GM12878 (cell line): ENCODE results near the gene CADM3. TPM values are rescaled to one million over a fixed set of nuclear protein-coding genes. Genes with fewer than 3 reads are reported as not detected.

ENCODE experiments used
- ATAC-seq: fragments of 200-7000 bp; cut with Tn5 transposase; 3 replicates; pipeline ENCODE4 v1.9.1; 2020; ENCODE audit warnings: mild to moderate bottlenecking, moderate library complexity
- BruUV-seq: library from RNA; stranded (reverse); fragments of 400-500 nt; replicated peaks from 2 replicates; lab custom pipeline; 2021; lab: Mats Ljungman, UMichigan
- CTCF ChIA-PET: fragments of 300-600 bp; sonication (Branson Sonifier 250); formaldehyde crosslinking; extraction: SDS; loops from one replicate; lab custom pipeline; 2021; ENCODE audit warnings: inconsistent platforms; lab: Yijun Ruan, JAX
- POLR2A ChIA-PET: fragments of 350-600 bp; formaldehyde crosslinking; extraction: SDS; loops from one replicate; lab custom pipeline; 2021; ENCODE audit warnings: inconsistent platforms; lab: Charles Lee
- RAD21 ChIA-PET: fragments of 300-600 bp; sonication (Branson Sonifier 250); formaldehyde crosslinking; loops from one replicate; lab custom pipeline; 2023; ENCODE audit warnings: antibody characterized with exemption; ENCODE audit not compliant: unreplicated experiment; lab: Charles Lee
- SMC1A ChIA-PET: fragments of 300-600 bp; sonication (Branson Sonifier 250); formaldehyde crosslinking; loops from one replicate; lab custom pipeline; 2023; ENCODE audit not compliant: unreplicated experiment, uncharacterized antibody; lab: Charles Lee
- DNase-seq: peaks from one replicate; pipeline ENCODE4 v3.0.0-alpha.2; 2011; ENCODE audit warnings: low read depth, low spot score
- FAIRE-seq: peaks from 3 replicates; lab custom pipeline; 2011; peaks lifted over from hg19 to GRCh38; lab: Jason Lieb, UNC
- H2AFZ ChIP-seq: 2 replicates; pipeline ENCODE4 v1.6.0; 2011; ENCODE audit warnings: low read depth, low read length, control low read depth; ENCODE audit not compliant: control insufficient read depth
- H3K27ac ChIP-seq: 2 replicates; pipeline ENCODE4 v1.5.1; 2011; ENCODE audit warnings: control low read depth; ENCODE audit not compliant: control insufficient read depth, insufficient read depth
- H3K27me3 ChIP-seq, 2 experiments: replicated peaks in 1 of 2; 2 replicates each; pipeline versions ENCODE4 v1.6.0 to v1.6.1; 2011; ENCODE audit warnings: low read length in 1 of 2; ENCODE audit not compliant: control insufficient read depth in 2 of 2, insufficient read depth in 2 of 2
- H3K36me3 ChIP-seq, 2 experiments: 2 replicates each; pipeline ENCODE4 v1.5.1; 2011; ENCODE audit warnings: low read length in 1 of 2; ENCODE audit not compliant: control insufficient read depth in 2 of 2, insufficient read depth in 2 of 2
- H3K4me1 ChIP-seq: 2 replicates; pipeline ENCODE4 v1.6.1; 2011; ENCODE audit warnings: mild to moderate bottlenecking, low read length, moderate library complexity, mixed read lengths; ENCODE audit not compliant: control insufficient read depth, insufficient read depth
- H3K4me2 ChIP-seq: 2 replicates; pipeline ENCODE4 v1.6.0; 2011; ENCODE audit warnings: control low read depth; ENCODE audit not compliant: control insufficient read depth, insufficient read depth
- H3K4me3 ChIP-seq: fragments of 200-600 bp; sonication (generic); 2 replicates; pipeline ENCODE4 v1.5.1; 2016
- H3K79me2 ChIP-seq: 2 replicates; pipeline ENCODE4 v1.6.0; 2011; ENCODE audit warnings: low read length; ENCODE audit not compliant: control insufficient read depth, insufficient read depth
- H3K9ac ChIP-seq: 2 replicates; pipeline ENCODE4 v1.8.0; 2011; ENCODE audit warnings: low read length, control low read depth, mixed read lengths; ENCODE audit not compliant: control insufficient read depth, insufficient read depth
- H3K9me3 ChIP-seq: replicated peaks from 3 replicates; pipeline ENCODE4 v1.5.1; 2011; ENCODE audit warnings: mild to moderate bottlenecking, low read length; ENCODE audit not compliant: control insufficient read depth, insufficient read depth
- H4K20me1 ChIP-seq: 2 replicates; pipeline ENCODE4 v1.6.0; 2011; ENCODE audit not compliant: control insufficient read depth, insufficient read depth
- CBX5 ChIP-seq: sonication (generic); IDR thresholded peaks from 2 replicates; pipeline ENCODE4 v1.6.1; 2016; ENCODE audit warnings: low read depth, moderate library complexity, mild to moderate bottlenecking, inconsistent platforms
- CEBPZ ChIP-seq: fragments of 150-350 bp; IDR thresholded peaks from 2 replicates; pipeline ENCODE4 v1.6.1; 2016; ENCODE audit warnings: low read depth, low read length
- DPF2 ChIP-seq: fragments of 450-650 bp; IDR thresholded peaks from 2 replicates; pipeline ENCODE4 v1.6.1; 2017; ENCODE audit warnings: mild to moderate bottlenecking
- E2F8 ChIP-seq: fragments of 450-650 bp; IDR thresholded peaks from 2 replicates; pipeline ENCODE4 v1.6.1; 2018; ENCODE audit warnings: mild to moderate bottlenecking, low read depth, moderate library complexity; ENCODE audit not compliant: partially characterized antibody
- EP300 ChIP-seq, 2 experiments: fragments of 150-350 bp in 1 of 2; IDR thresholded peaks; 2 replicates each; pipeline ENCODE4 v1.6.1; 2011 to 2012; ENCODE audit warnings: low read depth in 2 of 2, low read length in 2 of 2, borderline replicate concordance in 1 of 2, improper control_type of control experiment in 1 of 2, inconsistent platforms in 1 of 2; ENCODE audit not compliant: control insufficient read depth in 1 of 2
- ESRRA ChIP-seq: IDR thresholded peaks from 2 replicates; pipeline ENCODE4 v1.6.1; 2012; ENCODE audit warnings: mild to moderate bottlenecking, low read length, improper control_type of control experiment
- ETV6 ChIP-seq, 2 experiments: fragments of 450-650 bp in 1 of 2; IDR thresholded peaks in 1 of 2; conservative IDR thresholded peaks in 1 of 2; 2 replicates each; pipeline ENCODE4 v1.6.1; 2014; ENCODE audit warnings: antibody characterized with exemption in 1 of 2, borderline replicate concordance in 1 of 2, low read depth in 1 of 2, mild to moderate bottlenecking in 1 of 2, moderate library complexity in 1 of 2
- KDM1A ChIP-seq: fragments of 200-600 bp; sonication (generic); IDR thresholded peaks from 2 replicates; pipeline ENCODE4 v1.6.1; 2016; ENCODE audit warnings: borderline replicate concordance
- MEF2A ChIP-seq: IDR thresholded peaks from 2 replicates; pipeline ENCODE4 v1.6.1; 2011; ENCODE audit warnings: low read depth, mild to moderate bottlenecking, low read length, moderate library complexity; ENCODE audit not compliant: insufficient read depth
- RBBP5 ChIP-seq: fragments of 200-600 bp; sonication (generic); conservative IDR thresholded peaks from 2 replicates; pipeline ENCODE4 v1.6.1; 2016
- SREBF2 ChIP-seq: IDR thresholded peaks from 2 replicates; pipeline ENCODE4 v1.6.1; 2012; ENCODE audit warnings: mild to moderate bottlenecking, low read length
- STAT3 ChIP-seq: IDR thresholded peaks from 2 replicates; pipeline ENCODE4 v1.6.1; 2011; ENCODE audit warnings: low read depth, low read length, improper control_type of control experiment
- USF1 ChIP-seq: IDR thresholded peaks from 2 replicates; pipeline ENCODE4 v1.6.1; 2011; ENCODE audit warnings: borderline replicate concordance, low read depth, mild to moderate bottlenecking, moderate library complexity, mixed read lengths, low read length; ENCODE audit not compliant: insufficient read depth; ENCODE audit errors: extremely low read length
- USF2 ChIP-seq: IDR thresholded peaks from 2 replicates; pipeline ENCODE4 v1.6.1; 2011; ENCODE audit warnings: low read depth, low read length, improper control_type of control experiment, borderline replicate concordance
- ZNF24 ChIP-seq: fragments of 450-650 bp; IDR thresholded peaks from 2 replicates; pipeline ENCODE4 v1.6.1; 2017; ENCODE audit warnings: antibody characterized with exemption, mild to moderate bottlenecking
- WGBS: methylation state at CpG from one replicate; pipeline ENCODE4 v1.1.6; 2016; ENCODE audit warnings: low lambda C conversion rate; ENCODE audit not compliant: insufficient replicate concordance, insufficient coverage; ENCODE audit errors: missing lambda C conversion rate; 5-methylcytosine and 5-hydroxymethylcytosine counted together
- in situ Hi-C: fragments of 300-500 bp; cut with MboI; formaldehyde crosslinking; loops from 9 replicates; pipeline ENCODE4 v1.14.3; 2018; ENCODE audit warnings: mixed read lengths
- intact Hi-C: fragments of 100-400 bp; cut with micrococcal nuclease; formaldehyde crosslinking; loops from one replicate; pipeline ENCODE4 v1.14.2; 2022; ENCODE audit not compliant: unreplicated experiment
- polyA plus RNA-seq, 11 experiments: library from polyadenylated mRNA; depleted of rRNA in 4 of 11; unstranded in 6 of 11; stranded (reverse) in 5 of 11; fragments of >200 nt; fragmentation: Nextera tagmentation in 4 of 11; fragmentation: Illumina TruSeq in 1 of 11; extraction: Ambion mirVana in 4 of 11; extraction: Trizol in 1 of 11; gene quantifications; 1 replicate in 1 of 11; 2 replicates in 10 of 11; pipeline versions ENCODE4 v1.2.1 to v1.2.3, GENCODE V29; 2011 to 2016; ENCODE audit warnings: inconsistent platforms in 2 of 11, missing spikeins in 2 of 11, low read depth in 1 of 11
- total RNA-seq, 4 experiments: library from RNA; depleted of rRNA in 3 of 4; stranded (reverse); fragments of >200 nt in 3 of 4; fragmentation: Illumina TruSeq in 1 of 4; extraction: Trizol in 1 of 4; gene quantifications; 2 replicates each; pipeline versions ENCODE4 v1.2.1 to v1.2.3, GENCODE V29; 2013 to 2021

CADM3 gene
- total and polyA plus RNA-seq, 10 of the 15 experiments (the other 5 are each of a cell fraction or from before 2014, with no cell fraction given) = 0.04 to 0.37 TPM; not detected in 8

- no peak for DNase-seq
- no peaks in the 10 kb centered on the region for H3K9me3 ChIP-seq
- CTCF ChIA-PET = interaction anchor here (0.8 to 1.3 kb wide), 2 partner anchors 8 to 57 kb away, joined by 3 to 6 read pairs; no protein-coding TSS in a partner anchor
- peaks cover 0 to 6% of the 10 kb centered on the region in 2 experiments; a peak in 2 of 4 replicates for H3K27me3 ChIP-seq
- H3K9ac ChIP-seq = no peak overlapping the region
- H3K36me3 ChIP-seq = no peaks in the 10 kb centered on the region
- no peak for FAIRE-seq
- BruUV-seq = no TSS peak
- no peak for ATAC-seq
- RAD21 ChIA-PET = no interaction called here
- H4K20me1 ChIP-seq = no peaks in the 10 kb centered on the region
- 44% methylated on average over 7 of the region's 7 CpGs for WGBS
- H3K4me2 ChIP-seq = no peak overlapping the region
- SMC1A ChIA-PET = interaction anchor here (1.0 to 1.2 kb wide), 3 partner anchors 8 to 70 kb away, joined by 3 read pairs; no protein-coding TSS in a partner anchor
- intact Hi-C loops (no loop called here), in situ Hi-C loops (no loop called here)
- no peak overlapping the region for H2AFZ ChIP-seq
- H3K4me1 ChIP-seq = no peaks in the 10 kb centered on the region
- no peak overlapping the region for H3K27ac ChIP-seq
- H3K79me2 ChIP-seq = no peaks in the 10 kb centered on the region
- POLR2A ChIA-PET = no interaction called here
- no peak overlapping the region for H3K4me3 ChIP-seq
- TF ChIP-seq USF2 = no peak
- TF ChIP-seq MEF2A = no peak
- TF ChIP-seq EP300 (IDR thresholded peaks at IDR 0.05; ENCODE audit: borderline replicate concordance in 1 of 2, control insufficient read depth in 1 of 2, low read depth in 2 of 2, low read length in 2 of 2) = no peak
- no peak for TF ChIP-seq ZNF24
- no peak for TF ChIP-seq CBX5
- no peak for TF ChIP-seq RBBP5
- TF ChIP-seq E2F8 = no peak
- TF ChIP-seq CEBPZ = no peak
- no peak for TF ChIP-seq USF1
- no peak for TF ChIP-seq STAT3
- no peak for TF ChIP-seq ESRRA
- TF ChIP-seq KDM1A = no peak
- TF ChIP-seq DPF2 = no peak
- TF ChIP-seq ETV6 (conservative IDR thresholded peaks at IDR 0.05 in 1 of 2, IDR thresholded peaks at IDR 0.05 in 1 of 2; ENCODE audit: borderline replicate concordance in 1 of 2, low read depth in 1 of 2) = no peak
- TF ChIP-seq SREBF2 = no peak
These were observed 30.9 kb upstream of the CADM3 start for GRCh38 chr1:159140474-159140873.
